AG09309 (cell line): ENCODE data around the gene MCU.
"Not testable (repeated sequence)": the region's sequence is repeated elsewhere in the genome, so short reads cannot be mapped to it uniquely, and the experiment has no call there.

Experiments used
- DNase-seq: peaks from one replicate; pipeline ENCODE4 v3.0.0-alpha.2; 2010; ENCODE audit warnings: low read depth
- H3K4me3 ChIP-seq: 2 replicates; pipeline ENCODE4 v1.5.1; 2011; ENCODE audit warnings: mild to moderate bottlenecking, low read depth, low read length, moderate library complexity; ENCODE audit not compliant: control insufficient read depth
- TF ChIP-seq, protein P1 (sequence below): IDR thresholded peaks from 2 replicates; pipeline ENCODE4 v1.5.1; 2011; ENCODE audit warnings: mild to moderate bottlenecking, low read depth, low read length, inconsistent platforms; ENCODE audit not compliant: insufficient read depth, control insufficient read depth; ENCODE audit errors: missing control alignments

Gene MCU

DNA sequence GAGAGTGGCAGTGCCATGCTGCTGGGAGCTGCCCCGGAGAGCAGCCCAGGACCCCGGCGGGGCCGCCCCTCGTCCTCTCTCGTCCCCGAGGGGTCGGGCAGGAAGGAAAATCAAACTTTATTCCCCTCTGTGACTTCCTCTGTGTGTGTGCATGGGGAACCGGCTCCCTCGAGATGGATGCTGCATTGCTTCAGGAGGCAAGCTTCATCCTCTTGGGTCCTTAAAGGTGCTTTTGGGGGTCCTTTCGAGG, 726 bp downstream of the MCU start:
- peak overlapping the region; percentile 85 for H3K4me3 ChIP-seq
- no peak for DNase-seq
- TF ChIP-seq, protein P1, sequence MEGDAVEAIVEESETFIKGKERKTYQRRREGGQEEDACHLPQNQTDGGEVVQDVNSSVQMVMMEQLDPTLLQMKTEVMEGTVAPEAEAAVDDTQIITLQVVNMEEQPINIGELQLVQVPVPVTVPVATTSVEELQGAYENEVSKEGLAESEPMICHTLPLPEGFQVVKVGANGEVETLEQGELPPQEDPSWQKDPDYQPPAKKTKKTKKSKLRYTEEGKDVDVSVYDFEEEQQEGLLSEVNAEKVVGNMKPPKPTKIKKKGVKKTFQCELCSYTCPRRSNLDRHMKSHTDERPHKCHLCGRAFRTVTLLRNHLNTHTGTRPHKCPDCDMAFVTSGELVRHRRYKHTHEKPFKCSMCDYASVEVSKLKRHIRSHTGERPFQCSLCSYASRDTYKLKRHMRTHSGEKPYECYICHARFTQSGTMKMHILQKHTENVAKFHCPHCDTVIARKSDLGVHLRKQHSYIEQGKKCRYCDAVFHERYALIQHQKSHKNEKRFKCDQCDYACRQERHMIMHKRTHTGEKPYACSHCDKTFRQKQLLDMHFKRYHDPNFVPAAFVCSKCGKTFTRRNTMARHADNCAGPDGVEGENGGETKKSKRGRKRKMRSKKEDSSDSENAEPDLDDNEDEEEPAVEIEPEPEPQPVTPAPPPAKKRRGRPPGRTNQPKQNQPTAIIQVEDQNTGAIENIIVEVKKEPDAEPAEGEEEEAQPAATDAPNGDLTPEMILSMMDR: no peak

DNA sequence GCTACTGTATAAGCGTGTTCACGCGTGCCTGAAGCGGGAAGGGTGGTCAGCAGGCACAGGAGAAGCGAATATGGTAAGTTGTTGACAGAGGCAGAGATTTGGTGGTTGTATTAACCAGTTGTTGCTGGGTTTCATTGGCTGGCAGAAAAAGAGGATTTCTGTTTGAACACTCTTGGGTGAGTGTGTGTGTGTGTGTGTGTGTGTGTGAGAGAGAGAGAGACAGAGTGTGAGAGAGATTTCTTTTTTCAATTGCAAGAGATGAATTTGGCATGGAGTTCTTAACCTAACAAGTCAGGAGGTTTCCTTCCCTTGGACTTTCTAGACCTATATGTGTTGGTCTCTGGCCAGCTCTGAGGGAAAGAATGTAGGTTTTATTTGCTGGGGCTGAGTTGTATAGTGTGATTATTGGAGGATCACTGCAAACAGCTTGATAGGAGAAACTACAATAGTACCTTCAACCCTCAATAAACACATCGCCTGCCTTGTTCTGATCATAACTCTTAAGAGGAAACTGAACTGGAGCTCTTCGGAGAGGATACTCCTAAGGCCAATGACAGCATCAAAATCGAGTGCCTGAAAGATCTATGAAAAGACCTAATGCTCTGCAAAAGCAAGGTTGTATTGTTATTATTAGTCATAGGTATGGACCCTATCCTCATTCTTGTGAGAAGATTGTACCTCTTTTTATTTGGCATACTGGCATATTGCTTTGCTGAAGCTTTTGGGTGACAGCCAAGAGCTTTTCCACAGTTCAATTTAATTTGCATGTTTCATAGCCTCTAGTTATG, 1.2 kb downstream of the MCU start:
- TF ChIP-seq, protein P1: no peak
- no peak for DNase-seq
- peak overlapping the region; percentile 85 for H3K4me3 ChIP-seq

DNA sequence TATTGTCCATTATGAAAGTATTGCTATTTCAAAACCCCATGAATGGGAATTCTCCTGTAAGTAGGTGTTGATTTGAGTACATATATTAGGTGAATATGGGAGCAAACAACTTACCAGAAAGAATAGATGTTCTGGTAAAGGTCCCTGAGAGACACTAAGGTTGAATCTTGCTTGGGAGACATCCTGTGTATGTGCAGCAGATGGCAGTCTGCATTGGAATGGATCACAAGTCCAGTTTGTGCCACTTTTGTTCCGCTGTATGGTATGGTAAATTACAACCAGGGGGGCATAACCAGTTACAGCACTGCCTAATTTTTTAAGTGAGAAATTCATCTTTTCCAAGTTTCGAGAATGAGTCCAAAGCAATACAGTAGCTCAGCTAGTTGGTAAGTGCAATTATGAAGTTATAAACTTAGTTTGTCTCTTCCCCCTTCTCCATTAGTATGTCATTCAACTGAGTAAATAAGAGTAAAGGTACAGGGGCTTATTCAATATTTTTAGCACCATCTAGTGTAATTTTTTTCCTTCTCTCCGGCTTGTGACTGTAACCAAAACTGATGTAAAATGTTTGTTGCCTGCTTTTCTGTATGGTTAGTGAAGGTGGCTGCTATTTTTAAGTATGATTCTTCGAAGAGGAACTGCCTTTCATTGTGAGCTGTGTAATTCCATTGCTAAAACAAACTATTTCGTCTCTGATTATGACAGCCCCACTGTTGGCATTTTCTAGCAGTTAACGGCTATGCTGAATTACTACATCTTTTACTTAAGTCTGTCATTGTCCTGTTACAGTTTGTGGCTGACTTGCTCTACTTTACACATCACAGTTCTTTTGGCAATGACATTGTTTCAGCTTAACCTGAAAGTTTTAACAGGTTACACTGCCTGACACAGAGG, 2.8 kb downstream of the MCU start:
- no peak overlapping the region for H3K4me3 ChIP-seq
- DNase-seq: no peak
- TF ChIP-seq, protein P1: peak; percentile 58

DNA sequence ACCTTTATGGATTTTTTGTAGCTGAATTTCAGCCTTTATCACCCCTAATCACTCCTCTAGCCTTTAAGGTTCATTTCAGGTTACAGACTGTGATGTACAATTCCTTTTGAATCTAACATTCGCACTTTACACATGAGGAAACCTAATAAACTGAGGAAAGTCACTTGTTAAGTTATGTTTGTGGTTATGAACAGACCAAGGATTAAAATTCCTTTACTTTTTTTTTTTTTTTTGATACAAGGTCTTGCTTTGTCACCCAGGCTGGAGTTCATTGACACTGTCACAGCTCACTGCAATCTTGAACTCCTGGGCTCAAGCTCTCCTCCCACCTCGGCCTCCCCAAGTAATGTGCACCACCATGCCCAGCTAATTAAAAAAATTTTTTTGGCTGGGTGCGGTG, 3.6 kb downstream of the MCU start:
- TF ChIP-seq, protein P1: no peak
- no peak for DNase-seq

DNA sequence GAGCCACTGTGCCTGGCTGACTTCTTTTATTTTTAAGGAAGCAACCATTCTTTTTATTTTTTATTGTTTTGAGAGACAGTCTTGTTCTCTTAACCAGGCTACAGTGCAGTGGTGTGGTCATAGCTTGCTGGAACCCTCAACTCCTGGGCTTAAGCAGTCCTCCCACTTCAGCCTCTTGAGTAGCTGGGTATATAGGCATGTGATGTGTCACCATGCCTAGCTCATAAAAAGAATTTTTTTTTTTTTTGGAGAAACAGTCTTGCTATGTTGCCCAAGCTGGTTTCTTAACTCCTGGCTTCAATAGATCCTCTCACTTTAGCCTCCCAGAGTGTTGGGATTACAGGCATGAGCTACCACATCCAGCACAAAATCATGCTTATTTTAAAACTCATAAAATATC, 5.8 kb downstream of the MCU start:
- DNase-seq: no peak
- H3K4me3 ChIP-seq: no peak overlapping the region
- TF ChIP-seq, protein P1: no peak

More for the DNA sequence above, 3.6 kb downstream of the MCU start:
- H3K4me3 ChIP-seq: no peak overlapping the region

DNA sequence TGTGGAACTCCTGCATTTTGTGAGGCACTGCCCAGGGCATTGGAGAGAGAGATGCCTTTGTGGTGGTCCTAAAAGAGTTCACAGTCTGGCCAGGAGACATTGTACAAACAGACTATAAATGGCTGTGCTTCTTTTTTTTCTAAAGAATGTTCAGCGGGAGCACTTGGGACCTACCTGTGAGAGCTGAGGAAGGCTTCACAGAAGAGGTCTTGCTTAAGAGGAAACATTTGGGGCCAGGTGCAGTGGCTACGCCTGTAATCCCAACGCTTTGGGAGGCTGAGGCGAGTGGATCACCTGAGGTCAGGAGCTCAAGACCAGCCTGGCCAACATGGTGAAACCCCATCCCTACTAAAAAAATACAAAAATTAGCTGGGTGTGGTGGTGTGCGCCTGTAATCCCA, 10.5 kb downstream of the MCU start:
- H3K4me3 ChIP-seq, DNase-seq: not testable (repeated sequence)

DNA sequence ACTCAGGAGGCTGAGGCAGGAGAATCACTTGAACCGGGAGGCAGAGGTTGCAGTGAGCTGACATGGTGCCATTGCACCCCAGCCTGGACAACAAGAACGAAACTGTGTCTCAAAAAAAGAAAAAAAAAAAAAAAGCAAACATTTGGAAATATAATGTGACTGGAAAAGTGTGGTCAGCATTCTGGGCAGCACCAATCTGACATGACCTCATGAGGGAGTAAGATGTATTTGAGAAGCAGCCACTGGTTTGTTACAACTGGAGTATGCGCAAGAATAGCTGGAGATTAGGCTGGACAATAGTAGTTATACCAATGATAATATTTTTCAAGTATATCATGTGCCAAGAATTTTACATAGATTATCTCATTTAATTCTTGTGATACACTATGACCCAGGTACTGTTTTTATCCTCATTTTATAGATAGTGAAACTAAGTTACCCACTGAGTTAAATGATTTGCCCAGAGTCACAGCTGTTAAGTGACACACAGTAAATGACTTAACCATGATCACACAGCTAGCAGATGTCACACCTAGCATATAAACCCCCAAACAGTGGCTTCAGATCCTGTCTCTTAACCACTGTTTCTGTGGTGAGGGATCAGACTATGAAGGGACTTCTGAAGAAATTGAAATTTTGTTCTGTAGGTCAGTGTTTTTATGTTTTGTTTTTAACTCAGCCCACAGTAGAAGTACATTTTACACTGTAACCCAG, 11.1 kb downstream of the MCU start:
- H3K4me3 ChIP-seq: no peak overlapping the region
- no peak for DNase-seq
- TF ChIP-seq, protein P1: peak; percentile 12
